Stimulated activated CD4-positive, alpha-beta T cell treated with anti-CD3 and anti-CD28 coated beads, TNF-alpha, amount 100 ng/mL, for 4 hours (primary cell): Measurements from ENCODE around the gene JAG1.

ENCODE experiments used
- DNase-seq, 3 experiments: peaks; one replicate each; pipeline ENCODE4 v3.0.0-alpha.2; 2020; ENCODE audit warnings: low read depth in 3 of 3

The JAG1 gene

GRCh38 chr20:10668677-10669368 is 5.0 kb downstream of the JAG1 start:
- DNase-seq, result no peak

GRCh38 chr20:10667560-10668167 is 6.1 kb downstream of the JAG1 start:
- no peak for DNase-seq

- DNase-seq, result no peak
These were observed 6.8 kb downstream of the JAG1 start for GRCh38 chr20:10667077-10667401.

GRCh38 chr20:10666221-10667076 is 7.3 kb downstream of the JAG1 start:
- DNase-seq, result no peak

- no peak for DNase-seq
These were observed 8.0 kb downstream of the JAG1 start for GRCh38 chr20:10665791-10666190.

GRCh38 chr20:10665027-10665561 is 8.7 kb downstream of the JAG1 start:
- no peak for DNase-seq

- no peak for DNase-seq
These were observed 10.0 kb downstream of the JAG1 start for GRCh38 chr20:10663756-10664155.

- DNase-seq, result no peak
These were observed 10.9 kb downstream of the JAG1 start for GRCh38 chr20:10662661-10663458.

- no peak for DNase-seq
These were observed 11.6 kb downstream of the JAG1 start for GRCh38 chr20:10662151-10662550.

GRCh38 chr20:10661261-10661660 is 12.5 kb downstream of the JAG1 start:
- DNase-seq, result no peak

- DNase-seq, result no peak
These were observed 13.1 kb downstream of the JAG1 start for GRCh38 chr20:10660661-10661060.

- DNase-seq, result no peak
These were observed 13.9 kb downstream of the JAG1 start for GRCh38 chr20:10659651-10660601.

GRCh38 chr20:10658876-10659632 is 14.7 kb downstream of the JAG1 start:
- no peak for DNase-seq

GRCh38 chr20:10658051-10658823 is 15.6 kb downstream of the JAG1 start:
- DNase-seq, result no peak

- no peak for DNase-seq
These were observed 16.3 kb downstream of the JAG1 start for GRCh38 chr20:10657453-10657852.

GRCh38 chr20:10655720-10656669 is 17.8 kb downstream of the JAG1 start:
- DNase-seq, result no peak

- no peak for DNase-seq
These were observed 19.2 kb downstream of the JAG1 start for GRCh38 chr20:10654630-10655029.

GRCh38 chr20:10654250-10654610 is 19.6 kb downstream of the JAG1 start:
- DNase-seq, result no peak
